Measurements from ENCODE around the gene POLR2H. TPM values are rescaled to one million over a fixed set of nuclear protein-coding genes. Genes with fewer than 3 reads are reported as not detected.
A peak's percentile ranks its signal among the peaks of the same experiment; 100 is the strongest.

The POLR2H gene
- polyA plus RNA-seq, 1 of the 3 experiments (the other 2 are of a cell fraction): 206 TPM

DNA sequence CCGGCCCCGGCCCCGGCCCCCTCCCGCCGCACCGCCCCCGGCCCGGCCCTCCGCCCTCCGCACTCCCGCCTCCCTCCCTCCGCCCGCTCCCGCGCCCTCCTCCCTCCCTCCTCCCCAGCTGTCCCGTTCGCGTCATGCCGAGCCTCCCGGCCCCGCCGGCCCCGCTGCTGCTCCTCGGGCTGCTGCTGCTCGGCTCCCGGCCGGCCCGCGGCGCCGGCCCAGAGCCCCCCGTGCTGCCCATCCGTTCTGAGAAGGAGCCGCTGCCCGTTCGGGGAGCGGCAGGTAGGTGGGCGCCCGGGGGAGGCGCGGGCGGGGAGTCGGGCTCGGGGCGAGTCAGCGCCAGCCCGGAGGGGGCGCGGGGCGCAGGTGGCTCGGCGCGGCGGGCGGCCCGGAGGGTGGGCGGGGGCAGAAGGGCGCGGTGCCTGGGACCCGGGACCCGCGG is 18.7 kb downstream of the POLR2H start (continued):
- TF ChIP-seq, protein P1, sequence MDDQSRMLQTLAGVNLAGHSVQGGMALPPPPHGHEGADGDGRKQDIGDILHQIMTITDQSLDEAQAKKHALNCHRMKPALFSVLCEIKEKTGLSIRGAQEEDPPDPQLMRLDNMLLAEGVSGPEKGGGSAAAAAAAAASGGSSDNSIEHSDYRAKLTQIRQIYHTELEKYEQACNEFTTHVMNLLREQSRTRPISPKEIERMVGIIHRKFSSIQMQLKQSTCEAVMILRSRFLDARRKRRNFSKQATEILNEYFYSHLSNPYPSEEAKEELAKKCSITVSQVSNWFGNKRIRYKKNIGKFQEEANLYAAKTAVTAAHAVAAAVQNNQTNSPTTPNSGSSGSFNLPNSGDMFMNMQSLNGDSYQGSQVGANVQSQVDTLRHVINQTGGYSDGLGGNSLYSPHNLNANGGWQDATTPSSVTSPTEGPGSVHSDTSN (IDR thresholded peaks at IDR 0.05): no peak
- TF ChIP-seq, protein P2, sequence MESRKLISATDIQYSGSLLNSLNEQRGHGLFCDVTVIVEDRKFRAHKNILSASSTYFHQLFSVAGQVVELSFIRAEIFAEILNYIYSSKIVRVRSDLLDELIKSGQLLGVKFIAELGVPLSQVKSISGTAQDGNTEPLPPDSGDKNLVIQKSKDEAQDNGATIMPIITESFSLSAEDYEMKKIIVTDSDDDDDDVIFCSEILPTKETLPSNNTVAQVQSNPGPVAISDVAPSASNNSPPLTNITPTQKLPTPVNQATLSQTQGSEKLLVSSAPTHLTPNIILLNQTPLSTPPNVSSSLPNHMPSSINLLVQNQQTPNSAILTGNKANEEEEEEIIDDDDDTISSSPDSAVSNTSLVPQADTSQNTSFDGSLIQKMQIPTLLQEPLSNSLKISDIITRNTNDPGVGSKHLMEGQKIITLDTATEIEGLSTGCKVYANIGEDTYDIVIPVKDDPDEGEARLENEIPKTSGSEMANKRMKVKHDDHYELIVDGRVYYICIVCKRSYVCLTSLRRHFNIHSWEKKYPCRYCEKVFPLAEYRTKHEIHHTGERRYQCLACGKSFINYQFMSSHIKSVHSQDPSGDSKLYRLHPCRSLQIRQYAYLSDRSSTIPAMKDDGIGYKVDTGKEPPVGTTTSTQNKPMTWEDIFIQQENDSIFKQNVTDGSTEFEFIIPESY (IDR thresholded peaks at IDR 0.05; ENCODE audit: borderline replicate concordance, low read depth): no peak

DNA sequence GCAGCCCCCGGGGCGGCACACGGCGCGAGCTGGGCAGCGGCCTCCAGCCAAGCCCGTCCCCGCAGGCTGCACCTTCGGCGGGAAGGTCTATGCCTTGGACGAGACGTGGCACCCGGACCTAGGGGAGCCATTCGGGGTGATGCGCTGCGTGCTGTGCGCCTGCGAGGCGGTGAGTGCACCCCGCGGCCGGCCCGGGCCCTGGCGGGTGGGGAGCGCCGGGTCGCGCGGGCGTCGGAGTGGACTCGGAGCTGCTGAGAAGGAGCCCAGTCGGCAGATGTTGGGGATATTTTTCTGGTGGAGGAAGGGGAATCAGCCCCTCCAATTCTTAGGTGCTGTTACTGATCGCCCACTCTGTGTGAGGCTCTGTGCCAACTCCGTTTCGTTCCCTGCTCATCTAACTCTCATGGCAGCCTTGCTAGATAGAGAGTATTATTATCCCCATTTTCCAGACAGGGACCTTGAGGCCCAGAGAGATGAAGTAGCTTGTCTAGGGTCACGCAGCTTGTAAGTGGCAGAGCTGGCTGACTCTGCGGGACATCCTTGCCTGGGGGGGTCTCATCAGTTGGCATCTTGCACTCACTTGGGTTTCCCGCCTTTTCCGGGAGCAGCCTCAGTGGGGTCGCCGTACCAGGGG is 19.2 kb downstream of the POLR2H start:
- no peaks in the 10 kb centered on the region for H3K36me3 ChIP-seq (replicated peaks in 1 of 2; ENCODE audit: control insufficient read depth in 1 of 2, insufficient read depth in 2 of 2, low read length in 1 of 2)
- H3K27me3 ChIP-seq (ENCODE audit: insufficient read depth): peaks cover 7% of the 10 kb centered on the region; the same call in 1 of the 2 replicates
- peaks cover 0 to 12% of the 10 kb centered on the region in 2 experiments; a peak in 1 of 4 replicates for H3K4me1 ChIP-seq (ENCODE audit: control insufficient read depth in 1 of 2, insufficient read depth in 2 of 2, low read depth in 1 of 2, low read length in 1 of 2)
- H2AFZ ChIP-seq (ENCODE audit: low read depth): peak overlapping the region; percentile 32; the same call in 1 of the 2 replicates
- 28% methylated on average over 17 of the region's 42 CpGs for WGBS (ENCODE audit: low lambda C conversion rate)
- ChIA-PET CTCF (interaction anchor here (1.3 to 3.4 kb wide), 6 partner anchors 8 to 162 kb away, joined by 3 to 26 read pairs (median 8); no protein-coding TSS in a partner anchor), POLR2A (interaction anchor here (0.6 kb wide), 1 partner anchor 17 kb away, joined by 3 read pairs; no protein-coding TSS in a partner anchor)
- H3F3A ChIP-seq (replicated peaks; ENCODE audit: insufficient read depth): peaks cover 4% of the 10 kb centered on the region
- H3K9ac ChIP-seq: no peak overlapping the region
- no peaks in the 10 kb centered on the region for H4K20me1 ChIP-seq (ENCODE audit: insufficient read depth)
- no peak for DNase-seq
- TF ChIP-seq RAD21 (IDR thresholded peaks at IDR 0.05; ENCODE audit: low read length): no peak
- TF ChIP-seq EP300 (IDR thresholded peaks at IDR 0.05; ENCODE audit: borderline replicate concordance in 1 of 2, low read depth in 1 of 2, low read length in 1 of 2): no peak
- TF ChIP-seq SIN3A (IDR thresholded peaks at IDR 0.05; ENCODE audit: borderline replicate concordance, low read depth, low read length): no peak
- TF ChIP-seq, protein P3, sequence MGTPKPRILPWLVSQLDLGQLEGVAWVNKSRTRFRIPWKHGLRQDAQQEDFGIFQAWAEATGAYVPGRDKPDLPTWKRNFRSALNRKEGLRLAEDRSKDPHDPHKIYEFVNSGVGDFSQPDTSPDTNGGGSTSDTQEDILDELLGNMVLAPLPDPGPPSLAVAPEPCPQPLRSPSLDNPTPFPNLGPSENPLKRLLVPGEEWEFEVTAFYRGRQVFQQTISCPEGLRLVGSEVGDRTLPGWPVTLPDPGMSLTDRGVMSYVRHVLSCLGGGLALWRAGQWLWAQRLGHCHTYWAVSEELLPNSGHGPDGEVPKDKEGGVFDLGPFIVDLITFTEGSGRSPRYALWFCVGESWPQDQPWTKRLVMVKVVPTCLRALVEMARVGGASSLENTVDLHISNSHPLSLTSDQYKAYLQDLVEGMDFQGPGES (IDR thresholded peaks at IDR 0.05; ENCODE audit: low read depth, low read length): no peak
- TF ChIP-seq, protein P4, sequence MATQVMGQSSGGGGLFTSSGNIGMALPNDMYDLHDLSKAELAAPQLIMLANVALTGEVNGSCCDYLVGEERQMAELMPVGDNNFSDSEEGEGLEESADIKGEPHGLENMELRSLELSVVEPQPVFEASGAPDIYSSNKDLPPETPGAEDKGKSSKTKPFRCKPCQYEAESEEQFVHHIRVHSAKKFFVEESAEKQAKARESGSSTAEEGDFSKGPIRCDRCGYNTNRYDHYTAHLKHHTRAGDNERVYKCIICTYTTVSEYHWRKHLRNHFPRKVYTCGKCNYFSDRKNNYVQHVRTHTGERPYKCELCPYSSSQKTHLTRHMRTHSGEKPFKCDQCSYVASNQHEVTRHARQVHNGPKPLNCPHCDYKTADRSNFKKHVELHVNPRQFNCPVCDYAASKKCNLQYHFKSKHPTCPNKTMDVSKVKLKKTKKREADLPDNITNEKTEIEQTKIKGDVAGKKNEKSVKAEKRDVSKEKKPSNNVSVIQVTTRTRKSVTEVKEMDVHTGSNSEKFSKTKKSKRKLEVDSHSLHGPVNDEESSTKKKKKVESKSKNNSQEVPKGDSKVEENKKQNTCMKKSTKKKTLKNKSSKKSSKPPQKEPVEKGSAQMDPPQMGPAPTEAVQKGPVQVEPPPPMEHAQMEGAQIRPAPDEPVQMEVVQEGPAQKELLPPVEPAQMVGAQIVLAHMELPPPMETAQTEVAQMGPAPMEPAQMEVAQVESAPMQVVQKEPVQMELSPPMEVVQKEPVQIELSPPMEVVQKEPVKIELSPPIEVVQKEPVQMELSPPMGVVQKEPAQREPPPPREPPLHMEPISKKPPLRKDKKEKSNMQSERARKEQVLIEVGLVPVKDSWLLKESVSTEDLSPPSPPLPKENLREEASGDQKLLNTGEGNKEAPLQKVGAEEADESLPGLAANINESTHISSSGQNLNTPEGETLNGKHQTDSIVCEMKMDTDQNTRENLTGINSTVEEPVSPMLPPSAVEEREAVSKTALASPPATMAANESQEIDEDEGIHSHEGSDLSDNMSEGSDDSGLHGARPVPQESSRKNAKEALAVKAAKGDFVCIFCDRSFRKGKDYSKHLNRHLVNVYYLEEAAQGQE (IDR thresholded peaks at IDR 0.05; ENCODE audit: low read depth, low read length): no peak
- no peak for TF ChIP-seq FOXM1 (IDR thresholded peaks at IDR 0.05; ENCODE audit: low read depth)
- no peak for TF ChIP-seq GATA2 (CRISPR knock-in tag; IDR thresholded peaks at IDR 0.05)
- TF ChIP-seq, protein P1 (IDR thresholded peaks at IDR 0.05): no peak
- TF ChIP-seq TAF1 (IDR thresholded peaks at IDR 0.05; ENCODE audit: borderline replicate concordance, low read depth, low read length): no peak
- TF ChIP-seq, protein P5, sequence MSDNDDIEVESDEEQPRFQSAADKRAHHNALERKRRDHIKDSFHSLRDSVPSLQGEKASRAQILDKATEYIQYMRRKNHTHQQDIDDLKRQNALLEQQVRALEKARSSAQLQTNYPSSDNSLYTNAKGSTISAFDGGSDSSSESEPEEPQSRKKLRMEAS (IDR thresholded peaks at IDR 0.05; ENCODE audit: low read depth): no peak
- no peak for TF ChIP-seq CHD2 (IDR thresholded peaks at IDR 0.05; ENCODE audit: low read length, partially characterized antibody)
- TF ChIP-seq RCOR1 (IDR thresholded peaks at IDR 0.05; ENCODE audit: low read length): no peak
- no peak for TF ChIP-seq POLR2AphosphoS5 (IDR thresholded peaks at IDR 0.05; ENCODE audit: low read depth, low read length)
- no peak for TF ChIP-seq FOXJ3 (CRISPR knock-in tag; IDR thresholded peaks at IDR 0.05)
- TF ChIP-seq, protein P2 (IDR thresholded peaks at IDR 0.05; ENCODE audit: borderline replicate concordance, low read depth): no peak
- no peak for TF ChIP-seq RXRA (IDR thresholded peaks at IDR 0.05; ENCODE audit: borderline replicate concordance, low read depth)
- TF ChIP-seq YY1 (IDR thresholded peaks at IDR 0.05; ENCODE audit: low read depth): no peak
- no peaks in the 10 kb centered on the region for H3K79me2 ChIP-seq (ENCODE audit: insufficient read depth)
- H3K9me2 ChIP-seq: no peaks in the 10 kb centered on the region
- H3K4me2 ChIP-seq: peak overlapping the region; percentile 71; the same call in 1 of the 2 replicates
- no peak overlapping the region for H3K27ac ChIP-seq (ENCODE audit: low read depth in 2 of 2, low read length in 1 of 2)
- peak overlapping the region; percentile 48 to 53 for H3K4me3 ChIP-seq (ENCODE audit: low read depth in 2 of 2, low read length in 1 of 2)
- no peaks in the 10 kb centered on the region for H3K9me3 ChIP-seq

All from SK-N-SH (cell line).